Breast epithelium (tissue), 4 donors: ENCODE data around the gene APRT. TPM values are rescaled to one million over a fixed set of nuclear protein-coding genes. Genes with fewer than 3 reads are reported as not detected.

Source experiments
- DNase-seq, 2 donors: peaks; one replicate each; pipeline ENCODE4 v3.0.0-alpha.2; 2019; ENCODE audit warnings: low spot score in 2 of 2
- H3K27ac ChIP-seq, 2 donors: fragments of 200-600 bp; sonication (generic) in 1 of 2; one replicate each; pipeline ENCODE4 v1.5.1; 2016 to 2019; ENCODE audit warnings: mild to moderate bottlenecking in 1 of 2
- H3K27me3 ChIP-seq, 2 donors: fragments of 200-600 bp; sonication (generic) in 1 of 2; one replicate each; pipeline versions ENCODE4 v1.5.1 to v1.6.0; 2017 to 2019; ENCODE audit warnings: control low read depth in 1 of 2, mild to moderate bottlenecking in 1 of 2
- H3K36me3 ChIP-seq: fragments of 200-600 bp; one replicate; pipeline ENCODE4 v1.5.1; 2019
- H3K4me1 ChIP-seq, 2 donors: fragments of 200-600 bp; sonication (generic); one replicate each; pipeline ENCODE4 v1.5.1; 2016 to 2019; ENCODE audit warnings: control low read depth in 1 of 2
- H3K4me3 ChIP-seq, 3 donors: fragments of 200-600 bp; sonication (generic); 1 replicate in 2 of 3; 2 replicates in 1 of 3; pipeline ENCODE4 v1.5.1; 2016 to 2019; ENCODE audit warnings: mild to moderate bottlenecking in 3 of 3, moderate library complexity in 2 of 3
- H3K9me3 ChIP-seq, 2 donors: fragments of 200-600 bp; sonication (generic) in 1 of 2; one replicate each; pipeline ENCODE4 v1.5.1; 2016 to 2019; ENCODE audit warnings: control low read depth in 1 of 2
- CTCF ChIP-seq, 3 donors: fragments of 450-650 bp; IDR thresholded peaks; one replicate each; pipeline ENCODE4 v1.5.1; 2016 to 2017; ENCODE audit warnings: antibody characterized with exemption in 3 of 3, mild to moderate bottlenecking in 3 of 3, moderate library complexity in 3 of 3
- POLR2A ChIP-seq: fragments of 450-650 bp; IDR thresholded peaks from one replicate; pipeline ENCODE4 v1.6.1; 2016; ENCODE audit warnings: antibody characterized with exemption, mild to moderate bottlenecking, moderate library complexity
- POLR2AphosphoS5 ChIP-seq, 3 donors: sonication (generic); formaldehyde crosslinking; IDR thresholded peaks; one replicate each; pipeline ENCODE4 v1.6.1; 2017; ENCODE audit warnings: antibody characterized with exemption in 3 of 3
- intact Hi-C: fragments of 100-400 bp; cut with DNase I; formaldehyde crosslinking; loops from one replicate; pipeline ENCODE4 v1.15.1; 2023; ENCODE audit warnings: low total_unique reads
- total RNA-seq, 3 donors: library from RNA; depleted of rRNA; stranded (reverse); fragments of >200 nt; gene quantifications; one replicate each; pipeline ENCODE4 v1.1.0, GENCODE V29; 2016

Gene APRT
- total RNA-seq, 3 donors from 2014 or later = 93.8 to 152 (median 126) TPM

- Histone ChIP-seq H3K4me1 (no peaks in the 10 kb centered on the region), H3K27ac (no peak overlapping the region), H3K36me3 (peaks cover 5% of the 10 kb centered on the region), H3K9me3 (no peaks in the 10 kb centered on the region), H3K27me3 (no peaks in the 10 kb centered on the region), H3K4me3 (no peak overlapping the region)
- intact Hi-C loops = loop anchor here (1.0 kb wide), 1 partner anchor 45 kb away; no protein-coding TSS in a partner anchor
- TF ChIP-seq POLR2A = no peak
- no peak for TF ChIP-seq CTCF (IDR thresholded peaks at IDR 0.05)
- TF ChIP-seq POLR2AphosphoS5 (IDR thresholded peaks at IDR 0.05) = no peak
- DNase-seq = no peak
Observed at GRCh38 chr16:88841521-88842307, 30.0 kb upstream of the APRT start.

GRCh38 chr16:88840600-88841215 lies 29.0 kb upstream of the APRT start:
- Histone ChIP-seq H3K4me3 (no peak overlapping the region), H3K27me3 (no peaks in the 10 kb centered on the region), H3K27ac (no peak overlapping the region), H3K9me3 (no peaks in the 10 kb centered on the region), H3K4me1 (no peaks in the 10 kb centered on the region), H3K36me3 (peaks cover 5% of the 10 kb centered on the region)
- TF ChIP-seq POLR2AphosphoS5 (IDR thresholded peaks at IDR 0.05) = no peak
- TF ChIP-seq POLR2A = no peak
- TF ChIP-seq CTCF (IDR thresholded peaks at IDR 0.05) = no peak
- no peak for DNase-seq
- intact Hi-C loops = loop anchor here (1.0 kb wide), 1 partner anchor 46 kb away; no protein-coding TSS in a partner anchor

- Histone ChIP-seq H3K9me3 (no peaks in the 10 kb centered on the region), H3K36me3 (peaks cover 5% of the 10 kb centered on the region), H3K27me3 (no peaks in the 10 kb centered on the region), H3K4me3 (no peak overlapping the region), H3K4me1 (no peaks in the 10 kb centered on the region), H3K27ac (no peak overlapping the region)
- DNase-seq = no peak
- intact Hi-C loops = no loop called here
- TF ChIP-seq CTCF (IDR thresholded peaks at IDR 0.05) (no peak), POLR2A (no peak), POLR2AphosphoS5 (IDR thresholded peaks at IDR 0.05) (no peak)
Observed at GRCh38 chr16:88839745-88840599, 28.2 kb upstream of the APRT start.

GRCh38 chr16:88839026-88839529 lies 27.4 kb upstream of the APRT start:
- Histone ChIP-seq H3K9me3 (no peaks in the 10 kb centered on the region), H3K4me1 (no peaks in the 10 kb centered on the region), H3K27me3 (no peaks in the 10 kb centered on the region), H3K36me3 (peaks cover 5% of the 10 kb centered on the region), H3K4me3 (no peak overlapping the region), H3K27ac (no peak overlapping the region)
- TF ChIP-seq CTCF (IDR thresholded peaks at IDR 0.05) (no peak), POLR2A (no peak), POLR2AphosphoS5 (IDR thresholded peaks at IDR 0.05) (no peak)
- no peak for DNase-seq
- intact Hi-C loops = no loop called here
